Activated CD4-positive, alpha-beta T cell treated with anti-CD3 and anti-CD28 coated beads, Interleukin-2, Interleukin-6, amounts not matched to agents 100 ng/mL and 50 ng/mL, durations not matched to agents 16 hours and 8 hours (primary cell): ENCODE measurements around the gene SF3A1.
"Not testable (repeated sequence)": the region's sequence is repeated elsewhere in the genome, so short reads cannot be mapped to it uniquely, and the experiment has no call there.

ENCODE experiments used
- DNase-seq: peaks from one replicate; pipeline ENCODE4 v3.0.0-alpha.2; 2020

SF3A1 gene

GRCh38 chr22:30356449-30357235, at the start of gene SF3A1, which contains the start of gene CCDC157:
TSS of gene SF3A1 (minus strand) at chr22:30356894. CDS start at chr22:30356792, 102 bp downstream.
TSS of gene CCDC157 (plus strand) at chr22:30357007. CDS start at chr22:30366001, 8,994 bp downstream.
- peak; percentile 94 for DNase-seq

GRCh38 chr22:30406400-30406799, 49.7 kb upstream of the SF3A1 start:
- no peak for DNase-seq

- no peak for DNase-seq
Observed at GRCh38 chr22:30405731-30406130, 49.0 kb upstream of the SF3A1 start.

DNA sequence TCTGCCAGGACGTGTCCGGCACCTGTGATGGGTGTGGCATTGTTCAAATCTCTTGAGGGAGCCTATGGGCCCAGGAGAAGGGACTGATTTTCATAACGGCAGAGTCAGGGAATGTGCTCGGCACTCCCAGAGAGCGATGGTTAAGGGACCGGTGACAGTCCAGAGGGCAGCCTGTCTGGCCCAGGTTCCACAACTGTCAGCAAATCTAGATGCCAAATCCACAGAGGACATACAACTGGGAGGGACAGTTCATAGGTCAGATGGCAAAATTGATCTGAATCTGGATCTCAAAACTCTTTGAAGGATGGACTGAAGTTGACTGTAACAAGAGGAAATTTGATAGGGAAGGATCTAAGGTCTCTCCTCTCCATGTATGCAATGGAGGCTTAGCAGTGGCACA, 47.6 kb upstream of the SF3A1 start:
- no peak for DNase-seq

DNA sequence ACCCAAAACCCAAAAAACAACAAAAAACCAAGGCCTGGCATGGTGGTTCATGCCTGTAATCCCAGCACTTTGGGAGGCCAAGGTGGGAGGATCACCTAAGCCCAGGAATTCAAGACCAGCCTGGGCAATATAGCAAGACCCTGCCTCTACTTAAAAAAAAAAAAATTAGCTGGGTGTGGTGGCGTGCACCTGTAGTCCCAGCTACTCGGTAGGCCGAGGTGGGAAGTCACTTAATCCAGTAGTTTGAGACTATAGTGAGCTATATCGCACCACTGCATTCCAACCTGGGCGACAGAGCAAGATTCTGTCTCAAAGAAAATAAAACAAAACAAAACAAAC, 46.0 kb upstream of the SF3A1 start:
- not testable (repeated sequence) for DNase-seq

- no peak for DNase-seq
Observed at GRCh38 chr22:30402028-30402765, 45.5 kb upstream of the SF3A1 start.

DNA sequence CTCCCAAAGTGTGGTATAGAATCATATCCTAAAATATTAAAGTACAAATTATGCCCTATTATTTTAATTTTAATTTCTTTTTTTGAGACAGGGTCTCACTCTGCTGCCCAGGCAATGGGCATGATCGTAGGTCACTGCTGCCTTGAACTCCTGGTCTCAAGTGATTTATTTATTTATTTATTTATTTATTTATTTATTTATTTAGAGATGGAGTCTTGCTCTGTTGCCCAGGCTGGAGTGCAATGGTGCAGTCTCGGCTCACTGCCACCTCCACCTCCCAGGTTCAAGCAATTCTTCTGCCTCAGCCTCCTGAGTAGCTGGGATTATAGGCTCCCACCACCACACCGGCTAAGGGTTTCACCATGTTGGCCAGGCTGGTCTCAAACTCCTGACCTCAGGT, 44.3 kb upstream of the SF3A1 start:
- not testable (repeated sequence) for DNase-seq

DNA sequence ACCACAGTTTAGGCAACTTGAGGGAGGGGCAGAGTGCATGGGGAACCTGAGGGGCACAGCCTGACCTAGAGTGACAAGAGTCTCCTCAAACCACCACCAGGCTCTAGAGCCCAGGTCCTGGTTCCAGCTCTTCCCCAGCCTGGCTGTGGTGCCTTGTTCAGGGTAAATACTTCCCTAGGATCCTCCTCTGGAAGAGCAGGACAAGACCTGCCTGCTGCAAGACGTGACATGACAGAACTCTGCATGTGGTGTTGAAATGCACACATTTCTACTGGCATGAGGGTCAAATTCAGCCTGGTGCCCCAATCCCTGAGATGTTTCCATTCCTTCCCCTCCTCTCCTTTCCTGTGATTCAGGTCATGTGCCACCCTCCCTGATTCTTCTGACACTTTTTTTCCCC, 43.5 kb upstream of the SF3A1 start:
- no peak for DNase-seq

DNA sequence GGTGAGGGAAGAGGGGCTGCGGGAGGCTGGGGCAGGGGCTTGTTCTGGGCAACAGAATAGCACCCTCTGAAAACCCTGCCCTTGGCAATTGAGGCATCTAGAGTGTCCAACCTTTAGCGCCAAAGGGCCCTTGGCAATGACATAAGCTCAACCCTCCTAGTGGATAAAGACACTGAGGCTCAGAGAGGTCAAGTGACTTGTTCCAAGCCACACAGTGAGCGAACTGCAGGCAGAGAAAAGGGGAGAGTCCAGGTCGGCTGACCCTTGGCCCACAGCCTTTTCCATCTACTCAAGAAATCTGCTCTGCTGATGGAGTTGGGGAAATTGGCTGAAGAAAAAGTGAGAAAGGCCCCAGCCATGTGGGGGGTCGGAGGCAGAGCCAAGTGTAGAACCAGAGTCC, 43.0 kb upstream of the SF3A1 start:
- DNase-seq, result no peak

GRCh38 chr22:30398685-30399680, 42.3 kb upstream of the SF3A1 start:
- DNase-seq, result no peak

GRCh38 chr22:30397656-30398635, 41.3 kb upstream of the SF3A1 start:
- DNase-seq, result no peak

GRCh38 chr22:30396871-30397655, 40.4 kb upstream of the SF3A1 start, which contains the start of gene SEC14L2:
TSS of gene SEC14L2 (plus strand) at chr22:30397018. CDS start at chr22:30397117, 99 bp downstream.
- peak; percentile 66 for DNase-seq

GRCh38 chr22:30393885-30394284, 37.2 kb upstream of the SF3A1 start:
- DNase-seq, result no peak

GRCh38 chr22:30393322-30393680, 36.6 kb upstream of the SF3A1 start:
- DNase-seq, result no peak

DNA sequence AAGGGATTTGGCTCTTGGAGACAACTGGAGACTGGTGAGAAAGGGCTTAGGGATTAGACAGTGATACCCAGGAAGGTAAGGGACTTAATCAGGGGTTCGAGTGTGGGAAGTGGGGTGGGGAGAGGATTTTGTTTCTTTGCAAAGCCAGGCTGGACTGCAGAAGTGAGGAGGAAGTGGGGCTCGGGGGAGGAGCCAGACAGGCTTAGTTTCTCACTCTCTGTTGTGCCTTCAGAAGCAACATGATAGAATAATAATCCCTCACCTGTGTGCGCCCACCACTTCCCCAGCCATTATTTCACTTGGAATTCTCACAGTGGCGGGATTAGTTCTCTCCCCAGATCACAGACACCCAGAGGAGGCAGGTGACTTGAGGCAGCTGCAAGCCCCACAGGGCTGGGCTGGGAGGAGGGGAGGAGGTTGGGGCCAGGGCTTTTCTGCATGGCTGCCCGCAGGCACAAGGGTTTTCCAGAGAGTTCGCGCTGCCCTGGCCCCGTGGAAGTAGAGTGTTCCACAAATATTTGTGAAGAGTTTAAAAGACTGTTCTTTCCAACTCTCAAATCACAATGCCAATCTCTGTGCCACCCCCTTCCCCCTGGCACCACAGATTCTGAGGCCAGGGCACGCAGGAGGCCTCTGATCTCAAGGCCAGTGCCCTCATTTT, 36.1 kb upstream of the SF3A1 start:
- no peak for DNase-seq

- peak; percentile 80 for DNase-seq
Observed at GRCh38 chr22:30390974-30391691, 34.4 kb upstream of the SF3A1 start.

- peak; percentile 89 for DNase-seq
Observed at GRCh38 chr22:30386960-30387827, 30.5 kb upstream of the SF3A1 start, which contains the start of gene RNF215. TSS of gene RNF215 (minus strand) at chr22:30387411. CDS start at chr22:30387313, 98 bp downstream.

GRCh38 chr22:30386608-30386959, 29.9 kb upstream of the SF3A1 start:
- DNase-seq, result no peak

DNA sequence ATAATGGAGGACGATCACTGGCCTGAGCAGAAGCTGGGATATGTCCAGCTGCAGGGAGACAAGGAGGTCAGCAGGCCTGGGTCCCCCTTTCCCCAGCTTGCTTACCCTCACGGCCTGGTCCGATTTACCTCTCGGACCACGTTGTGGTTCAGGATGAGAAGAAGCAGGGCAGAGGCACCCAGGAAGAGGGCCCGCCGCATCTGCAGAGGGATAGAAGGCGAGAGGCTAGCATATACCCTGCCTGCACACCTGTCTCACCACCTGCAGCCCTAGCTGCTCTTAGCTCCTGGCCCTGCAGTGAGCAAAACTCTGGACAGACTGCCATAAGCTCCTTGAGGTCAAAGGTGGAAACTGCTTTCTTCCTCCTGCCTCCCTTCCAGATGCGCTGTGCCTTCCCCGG, 29.2 kb upstream of the SF3A1 start:
- DNase-seq, result no peak
